Measurements from ENCODE around the gene ROCK2.

The ROCK2 gene

DNA sequence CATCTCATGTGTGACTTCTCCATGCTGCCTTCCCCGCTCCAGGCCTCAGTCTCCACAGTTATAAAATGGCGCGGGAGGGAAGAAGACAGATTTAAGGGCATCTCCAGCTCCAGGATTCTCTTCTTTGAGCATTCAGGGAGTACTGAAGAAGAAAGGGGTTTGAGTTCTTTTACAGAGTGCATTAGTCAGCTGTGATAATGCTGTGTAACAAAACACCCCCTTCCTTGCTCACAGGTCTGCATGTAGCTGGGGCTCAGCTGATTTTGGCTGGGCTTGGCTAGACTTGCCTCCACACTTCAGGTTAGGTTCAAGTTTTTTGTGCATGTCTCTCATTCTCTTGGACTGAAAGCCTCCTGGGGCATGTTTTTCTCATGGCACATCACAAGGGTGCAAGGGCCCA is 197.2 kb downstream of the ROCK2 start:
- ChIA-PET CTCF (no interaction called here), POLR2A (no interaction called here)
- DNase-seq (ENCODE audit: extremely low spot score), result no peak

DNA sequence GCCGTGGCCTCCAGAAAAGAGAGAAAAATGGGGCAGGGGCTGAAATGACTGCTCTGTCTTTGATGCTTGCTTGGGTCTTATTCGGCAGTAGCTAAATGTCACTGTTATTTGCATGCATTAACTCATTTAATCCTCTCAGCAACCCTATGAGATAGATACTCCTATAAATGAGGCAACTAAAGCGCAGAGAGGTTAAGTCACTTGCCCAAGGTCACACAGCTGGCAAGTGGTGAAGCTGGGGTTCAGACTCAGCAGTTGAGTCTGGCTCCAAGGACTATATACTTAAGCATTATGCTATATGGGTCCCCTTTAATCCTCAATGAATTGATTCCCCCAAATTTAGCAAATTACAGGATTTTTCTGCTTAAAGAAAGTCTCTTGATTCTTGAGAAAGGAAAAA is 198.4 kb downstream of the ROCK2 start:
- POLR2A ChIA-PET, result no interaction called here
- CTCF ChIA-PET, result interaction anchor here (5.3 kb wide), 1 partner anchor 13 kb away, joined by 51 read pairs; a partner anchor contains a TSS
- DNase-seq (ENCODE audit: extremely low spot score), result no peak
- TF ChIP-seq CTCF (IDR thresholded peaks at IDR 0.05; ENCODE audit: control extremely low read depth, extremely low read depth, low read depth, missing control alignments), result no peak

More for the DNA sequence above, 197.2 kb downstream of the ROCK2 start:
- TF ChIP-seq CTCF (IDR thresholded peaks at IDR 0.05; ENCODE audit: control extremely low read depth, extremely low read depth, low read depth, missing control alignments), result no peak

DNA sequence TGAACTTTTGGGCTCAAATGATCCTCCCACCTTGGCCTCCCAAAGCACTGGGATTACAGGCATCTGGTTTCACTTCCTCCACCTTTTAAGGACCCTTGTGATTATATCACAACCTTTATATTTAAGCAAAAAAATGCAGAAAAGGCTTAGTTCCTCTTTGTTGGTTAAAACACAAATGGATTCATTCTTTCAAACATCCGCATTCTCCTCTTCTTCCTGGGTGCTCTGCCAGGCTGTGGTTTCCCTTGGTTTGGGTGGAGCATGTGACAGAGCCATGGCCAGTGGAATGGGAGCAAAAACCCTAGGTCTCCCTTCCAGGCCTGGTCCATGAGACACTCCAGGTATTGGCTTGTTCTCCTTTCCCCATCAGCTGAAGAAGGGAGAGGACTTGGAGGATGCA is 199.1 kb downstream of the ROCK2 start:
- no peak for DNase-seq (ENCODE audit: extremely low spot score)
- ChIA-PET CTCF (interaction anchor here (2.9 to 5.3 kb wide), 2 partner anchors 12 to 438 kb away, joined by 29 to 51 read pairs; a partner anchor contains a TSS), POLR2A (no interaction called here)
- no peak for TF ChIP-seq CTCF (IDR thresholded peaks at IDR 0.05; ENCODE audit: control extremely low read depth, extremely low read depth, low read depth, missing control alignments)

DNA sequence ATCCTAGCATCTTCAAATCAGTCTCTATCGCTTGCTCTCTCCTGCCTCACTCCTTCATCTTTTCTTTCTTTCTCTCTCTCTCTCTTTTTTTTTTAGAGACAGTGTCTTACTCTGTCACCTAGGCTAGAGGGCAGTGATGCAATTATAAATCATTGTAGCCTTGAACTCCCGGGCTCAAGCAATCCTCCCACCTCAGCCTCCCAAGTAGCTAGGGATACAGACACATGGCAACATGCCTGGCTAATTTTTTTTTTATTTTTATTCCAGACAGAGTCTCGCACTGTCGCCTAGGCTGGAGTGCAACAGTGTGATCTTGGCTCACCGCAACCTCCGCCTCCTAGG is 199.7 kb downstream of the ROCK2 start:
- no peak for TF ChIP-seq CTCF (IDR thresholded peaks at IDR 0.05; ENCODE audit: control extremely low read depth, extremely low read depth, low read depth, missing control alignments)
- no peak for DNase-seq (ENCODE audit: extremely low spot score)
- CTCF ChIA-PET, result interaction anchor here (1.2 to 5.3 kb wide), 3 partner anchors 12 to 439 kb away, joined by 3 to 51 read pairs (median 29); a partner anchor contains a TSS
- POLR2A ChIA-PET, result no interaction called here

GRCh38 chr2:11144077-11144737 is 200.2 kb downstream of the ROCK2 start:
- no peak for DNase-seq (ENCODE audit: extremely low spot score)
- POLR2A ChIA-PET, result no interaction called here
- CTCF ChIA-PET, result interaction anchor here (1.2 to 5.3 kb wide), 3 partner anchors 11 to 439 kb away, joined by 3 to 51 read pairs (median 29); a partner anchor contains a TSS
- no peak for TF ChIP-seq CTCF (IDR thresholded peaks at IDR 0.05; ENCODE audit: control extremely low read depth, extremely low read depth, low read depth, missing control alignments)

- no peak for DNase-seq (ENCODE audit: extremely low spot score)
- POLR2A ChIA-PET, result no interaction called here
- no peak for TF ChIP-seq CTCF (IDR thresholded peaks at IDR 0.05; ENCODE audit: control extremely low read depth, extremely low read depth, low read depth, missing control alignments)
- CTCF ChIA-PET, result interaction anchor here (2.9 to 5.3 kb wide), 2 partner anchors 10 to 441 kb away, joined by 29 to 51 read pairs; a partner anchor contains a TSS
Measured at GRCh38 chr2:11142987-11143386, 201.4 kb downstream of the ROCK2 start.
